Measurements from ENCODE around the gene MAP3K9.
A peak's percentile ranks its signal among the peaks of the same experiment; 100 is the strongest.

Gene MAP3K9

DNA sequence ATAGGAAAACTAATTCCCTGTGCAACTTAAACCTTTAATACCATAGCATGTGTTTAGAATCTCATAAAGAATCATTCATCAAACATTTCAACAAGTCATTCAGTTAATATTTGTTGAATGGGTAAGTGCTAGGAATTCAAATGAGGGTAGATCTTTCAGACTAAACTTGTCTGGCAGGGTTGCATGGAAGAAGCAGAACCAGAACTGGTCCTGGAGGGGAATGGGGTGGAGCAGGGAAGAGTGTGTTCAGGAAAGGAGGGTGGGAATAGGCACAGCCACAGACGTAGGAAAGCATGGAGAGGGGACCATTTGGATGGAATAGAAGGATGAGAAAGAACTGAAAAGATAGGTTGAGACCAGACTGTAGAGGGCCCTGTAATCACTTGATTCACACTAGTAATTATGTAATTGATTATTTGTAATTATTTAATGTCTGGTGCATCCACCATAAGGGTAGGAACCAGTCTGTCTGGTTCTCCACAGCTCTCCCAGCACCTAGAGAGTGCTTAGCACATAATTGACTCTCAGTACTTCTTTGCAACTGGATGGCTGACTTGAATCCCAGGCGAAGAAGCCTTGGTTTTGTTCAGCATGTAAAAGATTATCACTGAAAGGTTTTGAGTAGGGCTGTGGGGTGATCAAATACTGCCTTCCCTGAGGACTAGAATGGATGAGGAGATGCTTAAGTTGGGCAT lies 3.0 kb upstream of the MAP3K9 start:
- no peaks in the 10 kb centered on the region for H3K36me3 ChIP-seq (ENCODE audit: insufficient read depth, low read length)
- no peak overlapping the region for H3K9ac ChIP-seq (ENCODE audit: low read depth, low read length)
- no peaks in the 10 kb centered on the region for H3K9me3 ChIP-seq (replicated peaks; ENCODE audit: low read length)
- peaks cover 23% of the 10 kb centered on the region for H3K27me3 ChIP-seq (ENCODE audit: control insufficient read depth, insufficient read depth, low read length)
- H3K4me2 ChIP-seq (ENCODE audit: low read length), result no peak overlapping the region
- H3K4me1 ChIP-seq (ENCODE audit: control insufficient read depth, insufficient read depth, low read length), result no peaks in the 10 kb centered on the region
- H3K4me3 ChIP-seq (ENCODE audit: low read length), result no peak overlapping the region

GRCh38 chr14:70811578-70811977 lies 2.3 kb upstream of the MAP3K9 start:
- no peak overlapping the region for H3K9ac ChIP-seq (ENCODE audit: low read depth, low read length)

DNA sequence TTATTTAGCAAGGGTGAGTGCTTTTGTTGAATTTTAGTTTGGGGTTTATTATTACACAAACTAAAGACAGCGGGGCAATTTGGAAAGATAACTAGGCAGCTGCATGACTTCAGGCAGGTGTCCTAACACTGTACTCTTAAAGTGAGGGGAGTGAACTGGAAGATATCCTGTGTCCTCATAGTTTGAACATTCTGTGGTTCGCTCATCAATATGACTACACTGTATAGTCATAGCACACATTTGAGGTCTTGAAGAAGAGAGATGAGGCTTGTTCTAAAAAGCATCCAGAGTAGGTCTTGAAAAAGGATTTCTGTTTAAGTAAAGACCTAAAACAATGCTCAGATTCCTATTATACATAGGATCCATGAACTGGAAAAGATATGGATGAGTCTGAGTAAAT lies 1.7 kb upstream of the MAP3K9 start:
- Histone ChIP-seq H3K4me2 (ENCODE audit: low read length) (no peak overlapping the region), H3K27me3 (ENCODE audit: control insufficient read depth, insufficient read depth, low read length) (peaks cover 34% of the 10 kb centered on the region), H3K36me3 (ENCODE audit: insufficient read depth, low read length) (no peaks in the 10 kb centered on the region), H3K4me3 (ENCODE audit: low read length) (no peak overlapping the region), H3K9me3 (replicated peaks; ENCODE audit: low read length) (no peaks in the 10 kb centered on the region), H3K4me1 (ENCODE audit: control insufficient read depth, insufficient read depth, low read length) (no peaks in the 10 kb centered on the region), H3K9ac (ENCODE audit: low read depth, low read length) (no peak overlapping the region)

More at GRCh38 chr14:70811578-70811977, 2.3 kb upstream of the MAP3K9 start:
- peaks cover 29% of the 10 kb centered on the region for H3K27me3 ChIP-seq (ENCODE audit: control insufficient read depth, insufficient read depth, low read length)
- no peaks in the 10 kb centered on the region for H3K9me3 ChIP-seq (replicated peaks; ENCODE audit: low read length)
- H3K36me3 ChIP-seq (ENCODE audit: insufficient read depth, low read length), result no peaks in the 10 kb centered on the region
- H3K4me3 ChIP-seq (ENCODE audit: low read length), result no peak overlapping the region
- no peaks in the 10 kb centered on the region for H3K4me1 ChIP-seq (ENCODE audit: control insufficient read depth, insufficient read depth, low read length)
- no peak overlapping the region for H3K4me2 ChIP-seq (ENCODE audit: low read length)

GRCh38 chr14:70810621-70811020 lies 1.3 kb upstream of the MAP3K9 start:
- no peaks in the 10 kb centered on the region for H3K9me3 ChIP-seq (replicated peaks; ENCODE audit: low read length)
- H3K4me3 ChIP-seq (ENCODE audit: low read length), result no peak overlapping the region
- H3K4me2 ChIP-seq (ENCODE audit: low read length), result no peak overlapping the region
- no peak overlapping the region for H3K9ac ChIP-seq (ENCODE audit: low read depth, low read length)
- no peaks in the 10 kb centered on the region for H3K4me1 ChIP-seq (ENCODE audit: control insufficient read depth, insufficient read depth, low read length)
- H3K27me3 ChIP-seq (ENCODE audit: control insufficient read depth, insufficient read depth, low read length), result peaks cover 36% of the 10 kb centered on the region
- no peaks in the 10 kb centered on the region for H3K36me3 ChIP-seq (ENCODE audit: insufficient read depth, low read length)

- H3K4me1 ChIP-seq (ENCODE audit: control insufficient read depth, insufficient read depth, low read length), result no peaks in the 10 kb centered on the region
- H3K36me3 ChIP-seq (ENCODE audit: insufficient read depth, low read length), result no peaks in the 10 kb centered on the region
- no peaks in the 10 kb centered on the region for H3K9me3 ChIP-seq (replicated peaks; ENCODE audit: low read length)
- peaks cover 36% of the 10 kb centered on the region for H3K27me3 ChIP-seq (ENCODE audit: control insufficient read depth, insufficient read depth, low read length)
- H3K4me2 ChIP-seq (ENCODE audit: low read length), result peak overlapping the region; percentile 84
- no peak overlapping the region for H3K9ac ChIP-seq (ENCODE audit: low read depth, low read length)
- peak overlapping the region; percentile 73 for H3K4me3 ChIP-seq (ENCODE audit: low read length)
These were observed 693 bp downstream of the MAP3K9 start for GRCh38 chr14:70808416-70809224.

GRCh38 chr14:70807898-70808415 lies 1.4 kb downstream of the MAP3K9 start:
- peak overlapping the region; percentile 45 for H3K4me2 ChIP-seq (ENCODE audit: low read length)
- H3K9me3 ChIP-seq (replicated peaks; ENCODE audit: low read length), result no peaks in the 10 kb centered on the region
- H3K27me3 ChIP-seq (ENCODE audit: control insufficient read depth, insufficient read depth, low read length), result peaks cover 36% of the 10 kb centered on the region
- no peak overlapping the region for H3K4me3 ChIP-seq (ENCODE audit: low read length)
- no peaks in the 10 kb centered on the region for H3K4me1 ChIP-seq (ENCODE audit: control insufficient read depth, insufficient read depth, low read length)
- H3K9ac ChIP-seq (ENCODE audit: low read depth, low read length), result no peak overlapping the region
- H3K36me3 ChIP-seq (ENCODE audit: insufficient read depth, low read length), result no peaks in the 10 kb centered on the region

GRCh38 chr14:70804556-70805162 lies 4.7 kb downstream of the MAP3K9 start:
- Histone ChIP-seq H3K4me2 (ENCODE audit: low read length) (no peak overlapping the region), H3K4me1 (ENCODE audit: control insufficient read depth, insufficient read depth, low read length) (no peaks in the 10 kb centered on the region), H3K9ac (ENCODE audit: low read depth, low read length) (no peak overlapping the region), H3K4me3 (ENCODE audit: low read length) (no peak overlapping the region), H3K27me3 (ENCODE audit: control insufficient read depth, insufficient read depth, low read length) (peaks cover 27% of the 10 kb centered on the region), H3K9me3 (replicated peaks; ENCODE audit: low read length) (no peaks in the 10 kb centered on the region), H3K36me3 (ENCODE audit: insufficient read depth, low read length) (no peaks in the 10 kb centered on the region)

- Histone ChIP-seq H3K36me3 (ENCODE audit: insufficient read depth, low read length) (no peaks in the 10 kb centered on the region), H3K27me3 (ENCODE audit: control insufficient read depth, insufficient read depth, low read length) (peaks cover 26% of the 10 kb centered on the region), H3K4me1 (ENCODE audit: control insufficient read depth, insufficient read depth, low read length) (no peaks in the 10 kb centered on the region), H3K9me3 (replicated peaks; ENCODE audit: low read length) (no peaks in the 10 kb centered on the region), H3K4me3 (ENCODE audit: low read length) (no peak overlapping the region), H3K9ac (ENCODE audit: low read depth, low read length) (no peak overlapping the region), H3K4me2 (ENCODE audit: low read length) (no peak overlapping the region)
These were observed 5.7 kb downstream of the MAP3K9 start for GRCh38 chr14:70803321-70804310.

GRCh38 chr14:70802379-70802778 lies 6.9 kb downstream of the MAP3K9 start:
- H3K36me3 ChIP-seq (ENCODE audit: insufficient read depth, low read length), result no peaks in the 10 kb centered on the region
- no peak overlapping the region for H3K4me3 ChIP-seq (ENCODE audit: low read length)
- no peak overlapping the region for H3K4me2 ChIP-seq (ENCODE audit: low read length)
- no peak overlapping the region for H3K9ac ChIP-seq (ENCODE audit: low read depth, low read length)
- H3K4me1 ChIP-seq (ENCODE audit: control insufficient read depth, insufficient read depth, low read length), result no peaks in the 10 kb centered on the region
- peaks cover 17% of the 10 kb centered on the region for H3K27me3 ChIP-seq (ENCODE audit: control insufficient read depth, insufficient read depth, low read length)
- no peaks in the 10 kb centered on the region for H3K9me3 ChIP-seq (replicated peaks; ENCODE audit: low read length)

GRCh38 chr14:70801836-70802235 lies 7.5 kb downstream of the MAP3K9 start:
- H3K4me3 ChIP-seq (ENCODE audit: low read length), result no peak overlapping the region
- H3K4me1 ChIP-seq (ENCODE audit: control insufficient read depth, insufficient read depth, low read length), result no peaks in the 10 kb centered on the region
- no peak overlapping the region for H3K9ac ChIP-seq (ENCODE audit: low read depth, low read length)
- no peaks in the 10 kb centered on the region for H3K36me3 ChIP-seq (ENCODE audit: insufficient read depth, low read length)
- H3K27me3 ChIP-seq (ENCODE audit: control insufficient read depth, insufficient read depth, low read length), result peaks cover 14% of the 10 kb centered on the region
- no peak overlapping the region for H3K4me2 ChIP-seq (ENCODE audit: low read length)
- H3K9me3 ChIP-seq (replicated peaks; ENCODE audit: low read length), result no peaks in the 10 kb centered on the region

Data from skeletal muscle satellite cell (primary cell).